GM18505 (cell line): ENCODE data around the gene CETN2.

Source experiments
- ATAC-seq: cut with Tn5 transposase; IDR thresholded peaks from one replicate; pipeline ENCODE4 v1.9.1; 2021; ENCODE audit not compliant: unreplicated experiment
- POLR2A ChIP-seq: IDR thresholded peaks from 4 replicates; pipeline ENCODE4 v1.6.1; 2011; ENCODE audit warnings: borderline replicate concordance; ENCODE audit not compliant: insufficient read depth, insufficient read length; ENCODE audit errors: extremely low read depth

Gene CETN2

GRCh38 chrX:152830312-152831305, at the start of gene CETN2, which contains the start of gene NSDHL:
TSS of gene CETN2 (minus strand) at chrX:152830757. CDS start at chrX:152830710, 47 bp downstream.
TSS of gene NSDHL (plus strand) at chrX:152831063. CDS start at chrX:152846325, 15,262 bp downstream.
- peak; percentile 98 for ATAC-seq
- TF ChIP-seq POLR2A, result peak; percentile 66

DNA sequence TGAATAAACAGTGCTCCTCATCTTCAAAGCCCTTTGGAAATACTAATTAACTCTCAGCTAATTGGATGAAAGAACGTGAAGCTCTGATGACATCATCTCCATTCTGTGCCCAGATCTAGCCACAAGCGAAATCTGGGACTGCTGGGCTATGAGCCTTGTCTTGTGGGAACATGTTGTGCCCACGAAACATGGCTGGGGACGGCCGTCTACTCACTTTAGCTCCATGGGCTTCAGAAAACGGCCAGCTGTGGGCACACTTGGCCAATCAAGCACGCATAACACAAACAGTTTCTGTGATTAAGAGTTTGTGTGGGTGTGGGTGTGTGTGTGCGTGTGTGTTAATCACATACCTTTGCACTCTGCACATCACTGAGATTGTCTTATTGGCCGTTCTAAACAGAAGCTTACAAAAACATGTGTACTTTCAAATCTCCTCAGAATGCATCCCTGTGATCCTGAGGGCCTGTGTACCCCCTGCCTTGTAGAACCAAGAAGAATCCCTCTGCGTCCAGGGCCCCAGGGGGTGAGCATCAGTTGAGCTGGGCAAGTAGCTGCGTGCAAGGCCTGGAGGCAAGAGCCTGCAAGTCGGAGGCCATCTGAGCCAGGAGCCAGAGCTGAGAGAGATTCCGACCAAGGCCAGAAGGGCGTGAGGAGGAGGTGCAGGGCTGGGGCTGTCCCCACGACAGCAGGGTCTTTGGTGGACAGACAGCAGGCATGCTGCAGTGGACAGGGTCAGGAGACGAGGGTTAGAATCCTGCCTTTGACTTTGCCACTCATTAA, 48.6 kb upstream of the CETN2 start:
- no peak for TF ChIP-seq POLR2A
- ATAC-seq, result no peak

DNA sequence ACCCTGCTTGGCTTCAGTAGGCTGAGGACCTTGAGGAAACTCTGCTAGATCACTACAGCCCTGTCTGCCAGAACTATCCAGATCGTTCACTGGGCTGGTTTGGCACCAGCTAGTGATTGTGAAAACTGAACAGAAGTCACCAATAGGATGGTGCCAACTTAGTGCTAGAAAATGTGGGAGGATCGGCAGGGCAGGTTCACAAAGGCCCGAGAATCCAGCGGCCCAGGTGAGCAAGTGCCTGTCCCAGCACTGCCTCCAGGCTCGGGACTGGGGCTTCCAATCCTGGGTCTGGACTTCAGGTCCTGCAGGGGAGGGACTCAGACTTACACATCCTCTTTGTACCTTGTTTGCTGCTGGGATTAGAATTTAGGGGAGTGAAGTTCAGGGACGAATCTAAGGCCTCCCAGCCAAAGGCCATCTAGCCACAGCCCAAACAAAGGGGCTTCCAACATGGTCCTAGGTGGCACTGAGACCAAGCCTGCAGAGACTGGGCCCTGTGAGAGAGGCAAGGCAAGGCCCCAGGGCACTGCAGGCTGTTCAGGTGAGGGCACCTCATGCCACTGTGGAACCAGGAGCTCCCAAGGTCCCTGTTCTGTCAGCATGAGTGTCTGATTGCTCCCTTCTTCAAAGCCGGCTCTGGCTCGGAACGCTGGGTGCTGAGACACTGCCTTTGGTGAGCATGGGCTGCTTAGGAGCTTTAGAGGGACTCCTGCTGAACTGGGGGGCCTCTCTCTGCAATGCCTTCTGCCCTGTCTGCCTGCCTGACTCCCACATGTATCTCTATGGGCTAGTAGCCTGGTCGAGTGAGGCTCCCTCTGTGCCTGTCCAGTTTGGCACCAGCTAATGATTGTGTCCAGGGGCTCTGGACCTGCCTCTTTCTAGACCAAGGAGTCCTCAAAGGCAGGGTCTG, 46.6 kb upstream of the CETN2 start:
- TF ChIP-seq POLR2A, result no peak
- ATAC-seq, result no peak

DNA sequence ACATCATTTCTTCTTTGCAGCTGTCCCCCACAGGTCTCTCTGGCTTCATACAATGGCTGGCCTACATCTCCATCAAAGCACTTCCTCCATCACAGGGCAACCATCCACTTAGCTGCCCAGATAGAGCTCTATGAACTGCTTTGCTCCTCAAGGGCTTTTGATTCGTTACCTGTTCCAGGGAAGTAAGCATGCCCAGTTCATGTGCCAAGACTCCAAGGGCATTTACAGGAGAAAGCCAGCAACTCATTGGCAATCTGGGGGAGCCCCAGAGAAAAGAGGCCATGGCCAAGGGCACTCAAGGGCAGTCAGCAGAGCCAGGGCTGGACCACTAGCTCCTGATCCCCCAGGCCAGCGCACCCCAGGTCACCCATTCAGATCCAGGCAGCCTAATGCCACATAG, 42.8 kb upstream of the CETN2 start:
- no peak for ATAC-seq
- no peak for TF ChIP-seq POLR2A

GRCh38 chrX:152872522-152872921, 42.0 kb upstream of the CETN2 start:
- TF ChIP-seq POLR2A, result no peak
- no peak for ATAC-seq

- no peak for TF ChIP-seq POLR2A
- no peak for ATAC-seq
Observed at GRCh38 chrX:152871260-152871659, 40.7 kb upstream of the CETN2 start.

DNA sequence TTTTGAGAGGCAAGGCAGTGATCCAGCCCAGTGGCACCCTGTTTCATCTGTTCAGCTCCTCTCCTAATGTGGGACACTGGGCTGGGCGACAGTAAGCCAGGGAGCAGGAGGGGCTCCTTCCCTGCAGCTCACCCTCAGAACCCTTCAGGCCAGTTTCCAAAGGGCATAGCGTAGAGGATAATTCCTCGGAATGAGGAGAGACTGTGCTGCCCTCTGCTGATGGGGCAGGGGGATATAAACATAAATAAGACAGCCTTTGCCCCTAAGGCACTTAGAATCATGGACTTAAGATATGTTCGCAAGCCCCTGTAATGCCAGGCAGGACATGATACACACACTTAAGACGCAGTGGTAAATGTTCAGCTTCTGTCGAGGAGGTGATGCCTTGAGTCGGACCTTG, 39.4 kb upstream of the CETN2 start:
- no peak for ATAC-seq
- no peak for TF ChIP-seq POLR2A

GRCh38 chrX:152866386-152866785, 35.8 kb upstream of the CETN2 start:
- ATAC-seq, result no peak
- TF ChIP-seq POLR2A, result no peak

- no peak for ATAC-seq
- no peak for TF ChIP-seq POLR2A
Observed at GRCh38 chrX:152865232-152865920, 34.8 kb upstream of the CETN2 start.

- TF ChIP-seq POLR2A, result no peak
- ATAC-seq, result no peak
Observed at GRCh38 chrX:152861826-152862225, 31.3 kb upstream of the CETN2 start.

DNA sequence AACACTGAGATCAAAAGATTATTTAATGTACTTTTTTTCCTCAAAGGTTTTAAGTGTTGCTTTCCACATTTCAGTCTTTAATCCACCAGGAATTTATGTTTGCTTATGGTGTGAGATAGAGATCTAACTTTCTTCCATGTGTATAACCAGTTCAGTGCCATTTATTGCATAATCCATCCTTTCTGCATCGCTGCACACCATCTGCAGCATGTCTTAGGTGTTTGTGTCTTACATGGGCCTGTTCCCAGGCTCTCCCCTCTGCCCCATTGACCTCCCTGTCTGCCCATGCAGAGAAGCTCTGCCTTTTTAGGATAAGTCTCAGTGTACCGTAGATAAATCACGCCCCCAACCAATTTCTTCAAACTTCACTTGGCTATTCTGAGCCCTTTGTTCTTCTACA, 30.6 kb upstream of the CETN2 start:
- TF ChIP-seq POLR2A, result no peak
- ATAC-seq, result no peak

DNA sequence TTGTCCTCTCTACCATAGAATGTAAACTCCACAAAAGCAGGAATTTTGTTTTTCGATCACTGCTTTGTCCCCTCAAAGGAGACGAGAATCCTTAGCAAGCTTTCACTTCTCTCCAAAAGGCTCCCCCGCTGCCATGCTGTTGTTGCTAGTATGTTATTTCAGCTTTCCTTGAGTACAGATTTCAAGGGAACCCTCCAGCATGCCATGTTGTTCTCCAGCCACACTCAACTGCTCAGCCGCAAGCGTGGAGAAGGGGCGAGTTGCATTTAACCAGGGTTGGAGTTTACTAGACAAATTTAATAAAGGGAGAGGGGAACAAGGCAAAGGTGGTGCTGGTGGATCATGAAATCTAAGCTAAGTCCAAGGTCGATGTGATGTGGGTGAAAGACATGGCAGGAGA, 23.4 kb upstream of the CETN2 start:
- no peak for ATAC-seq
- no peak for TF ChIP-seq POLR2A
